Kidney capillary endothelial cell (primary cell): Measurements from ENCODE around the gene MEDAG.

Experiments
- DNase-seq: peaks from one replicate; pipeline ENCODE4 v3.0.0-alpha.2; 2018; ENCODE audit warnings: low spot score

The MEDAG gene

DNA sequence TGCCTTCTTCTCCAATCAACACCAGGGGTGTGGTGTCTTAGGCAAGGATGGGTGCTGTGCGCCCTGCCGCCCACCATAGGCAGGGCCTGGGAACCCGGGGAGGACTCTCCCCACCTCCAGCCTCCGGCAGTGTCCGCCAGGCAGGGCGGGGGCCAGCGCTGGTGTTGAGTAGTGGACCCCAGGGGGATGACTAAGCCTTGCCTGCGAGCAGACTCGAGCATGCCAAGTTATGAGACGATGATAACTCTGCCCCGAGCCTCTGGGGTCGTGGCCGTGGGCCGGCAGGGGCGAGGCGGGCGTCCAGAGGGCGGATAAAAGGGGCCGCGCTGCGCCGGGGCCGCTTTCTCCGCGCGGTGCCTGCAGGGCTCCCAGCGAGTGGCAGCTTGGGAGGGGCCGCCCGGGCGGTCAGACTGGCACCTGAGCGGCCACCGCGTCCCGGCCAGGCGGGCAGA, at the start of gene MEDAG:
TSS of gene MEDAG (plus strand) at position 340 of the 452 bp plus-strand sequence. CDS start 245 bp downstream, outside the sequence.
- DNase-seq, result peak; percentile 55

DNA sequence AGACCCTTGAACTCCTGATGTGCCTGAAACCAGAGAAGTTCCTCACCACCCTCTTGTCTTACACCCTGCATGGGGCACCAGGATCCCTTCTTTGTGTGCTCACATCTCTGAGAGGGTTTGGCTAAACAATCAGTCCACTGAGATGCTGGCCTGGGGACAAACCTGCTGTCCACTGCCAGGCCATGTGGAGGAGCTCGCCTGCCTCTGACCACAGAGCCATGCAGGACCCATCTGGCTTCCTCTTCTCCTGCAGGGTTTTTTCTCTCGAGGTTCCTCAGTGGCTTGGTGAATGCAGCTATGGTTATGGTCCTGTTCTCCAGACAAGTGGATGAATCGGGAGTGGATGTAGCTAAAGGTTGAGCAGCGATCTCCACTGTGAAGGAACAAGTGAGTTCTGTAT, 49.1 kb upstream of the MEDAG start:
- no peak for DNase-seq

DNA sequence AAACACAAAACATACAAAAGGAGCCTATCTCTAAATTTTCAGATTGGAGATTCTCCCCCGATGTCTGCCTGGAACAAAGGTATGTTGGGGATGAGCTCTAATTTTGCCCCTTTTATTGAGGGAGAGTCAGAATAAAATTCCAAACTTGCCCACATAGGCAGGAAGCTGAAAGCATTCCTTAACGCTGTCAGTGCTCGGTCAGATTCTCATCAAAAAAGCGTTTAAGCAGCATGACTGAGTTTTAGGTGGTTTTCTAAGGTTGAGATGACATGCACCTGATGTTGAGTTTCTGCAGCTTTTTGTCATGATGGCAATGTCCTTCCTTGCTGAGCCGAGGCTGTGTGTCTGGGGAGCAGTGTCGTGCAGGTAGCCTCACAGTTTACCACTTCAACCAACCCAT, 48.4 kb upstream of the MEDAG start:
- DNase-seq, result no peak

DNA sequence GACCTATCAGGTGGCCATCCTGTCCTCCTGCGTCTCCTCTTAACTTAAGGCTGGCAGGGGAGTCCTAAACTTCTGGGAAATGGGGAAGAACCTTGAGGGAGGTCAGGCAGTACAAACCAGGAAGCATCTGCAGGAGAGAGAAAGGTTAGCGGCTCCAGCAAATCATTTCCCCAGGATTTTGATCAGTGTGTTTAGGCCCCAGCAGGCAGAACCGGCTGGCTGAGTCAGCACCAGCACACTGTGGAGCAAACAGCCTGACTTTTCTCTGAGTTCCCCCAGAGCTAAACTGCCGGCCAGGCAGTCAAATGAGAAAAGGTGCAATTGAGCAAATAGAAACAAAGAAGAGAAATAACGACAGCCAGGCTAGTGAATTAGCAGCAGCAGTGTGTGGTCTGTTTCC, 46.7 kb upstream of the MEDAG start:
- DNase-seq, result no peak

DNA sequence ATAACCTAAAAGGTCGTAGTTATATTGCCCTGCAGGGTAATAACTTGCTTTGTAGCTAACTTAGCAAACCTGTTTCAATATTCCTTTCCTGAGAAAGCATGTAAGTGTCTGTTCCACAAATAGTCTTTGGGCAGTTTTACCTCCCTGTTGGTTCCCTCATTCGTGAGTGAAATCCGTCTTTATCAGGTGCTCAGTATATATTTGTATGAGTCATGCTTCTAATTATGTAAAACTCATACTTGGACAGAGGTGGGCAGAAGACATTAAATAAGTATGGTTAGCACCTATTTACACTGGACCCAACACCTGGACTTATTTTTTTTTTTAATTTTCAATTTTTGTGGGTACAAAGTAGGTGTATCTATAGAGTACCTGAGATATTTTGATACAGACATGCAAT, 44.9 kb upstream of the MEDAG start:
- DNase-seq, result no peak

DNA sequence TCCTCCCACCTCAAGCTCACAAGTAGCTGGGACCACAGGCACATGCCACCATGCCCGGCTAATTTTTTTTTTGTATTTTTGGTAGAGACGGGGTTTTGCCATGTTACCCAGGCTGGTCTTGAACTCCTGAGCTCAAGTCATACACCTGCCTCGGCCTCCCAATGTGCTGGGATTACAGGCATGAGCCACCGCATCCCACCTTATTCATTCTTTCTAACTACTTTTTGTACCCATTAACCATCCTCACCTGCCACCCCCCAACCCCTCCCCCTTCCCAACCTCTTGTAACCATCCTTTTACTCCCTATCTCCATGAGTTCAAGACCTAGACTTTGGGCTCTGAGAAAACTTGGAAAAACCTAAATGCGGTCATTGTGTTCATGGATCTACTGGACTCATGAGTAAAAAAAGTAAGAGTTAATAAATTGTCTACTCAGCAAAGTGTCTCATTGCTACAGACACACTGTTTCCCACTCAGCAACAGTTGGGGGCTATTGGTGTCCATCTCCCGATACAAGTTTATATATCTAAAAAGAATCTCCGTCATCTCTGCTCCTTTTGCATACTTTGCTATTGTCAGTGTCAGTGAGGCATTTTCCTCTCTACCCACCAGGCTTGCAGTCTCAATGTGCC, 44.1 kb upstream of the MEDAG start:
- DNase-seq, result no peak

DNA sequence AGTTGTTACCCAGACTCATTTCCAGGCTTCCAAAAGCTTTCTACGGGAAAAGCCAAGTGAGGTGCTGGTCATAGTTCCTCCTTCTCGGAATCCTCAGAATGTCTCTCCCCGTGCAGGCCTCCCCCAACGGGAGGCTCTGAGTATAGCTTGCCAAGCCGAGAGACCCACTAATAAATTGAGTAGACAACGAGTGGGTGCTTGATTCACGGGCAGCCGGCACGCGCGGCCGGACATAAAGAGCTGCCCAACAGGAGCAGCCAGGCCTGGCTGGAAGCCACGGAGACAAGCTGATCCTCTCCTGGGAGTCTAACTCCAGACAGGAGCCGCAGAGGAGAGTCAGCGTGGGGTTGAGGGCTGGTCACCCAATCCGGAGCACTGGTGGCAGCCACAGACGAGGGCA, 43.4 kb upstream of the MEDAG start:
- DNase-seq, result no peak

DNA sequence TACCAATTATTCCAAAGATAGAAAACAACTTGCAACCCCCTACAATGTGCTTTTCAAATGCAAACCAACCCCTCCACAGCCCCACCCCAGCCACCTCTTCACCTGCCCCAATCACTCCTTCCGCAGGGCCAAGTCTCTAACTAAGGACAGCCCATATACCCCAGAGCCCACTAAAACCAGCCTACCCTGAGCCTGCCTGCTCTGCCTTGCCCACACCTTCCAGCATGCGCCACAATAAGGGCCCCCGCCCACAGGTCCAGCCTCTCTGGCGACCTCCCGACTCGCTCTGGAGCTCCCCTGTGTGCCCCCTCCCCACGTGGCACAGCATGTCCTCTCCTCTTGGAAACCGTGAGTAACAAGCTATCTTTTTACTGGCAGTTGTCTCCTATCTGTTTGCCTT, 42.8 kb upstream of the MEDAG start:
- no peak for DNase-seq

DNA sequence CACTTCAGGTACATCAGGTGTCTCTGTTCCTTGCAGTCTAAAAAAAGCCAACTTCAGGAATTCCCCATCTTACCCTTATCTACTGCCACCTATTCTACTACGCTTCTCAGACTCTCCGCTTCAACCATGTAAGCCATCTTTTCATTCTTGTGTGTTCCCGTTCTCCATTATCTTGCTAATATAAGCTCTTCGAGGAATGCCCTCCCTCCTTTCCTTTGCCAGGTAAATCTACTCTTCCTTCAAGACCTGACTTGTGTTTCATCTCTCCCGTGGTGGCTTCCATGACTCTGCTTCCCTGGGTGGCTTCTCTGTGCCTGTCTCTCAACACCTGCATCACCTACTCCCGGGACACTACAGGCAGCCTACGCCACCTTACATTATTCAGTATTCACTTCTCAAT, 42.3 kb upstream of the MEDAG start:
- DNase-seq, result no peak

DNA sequence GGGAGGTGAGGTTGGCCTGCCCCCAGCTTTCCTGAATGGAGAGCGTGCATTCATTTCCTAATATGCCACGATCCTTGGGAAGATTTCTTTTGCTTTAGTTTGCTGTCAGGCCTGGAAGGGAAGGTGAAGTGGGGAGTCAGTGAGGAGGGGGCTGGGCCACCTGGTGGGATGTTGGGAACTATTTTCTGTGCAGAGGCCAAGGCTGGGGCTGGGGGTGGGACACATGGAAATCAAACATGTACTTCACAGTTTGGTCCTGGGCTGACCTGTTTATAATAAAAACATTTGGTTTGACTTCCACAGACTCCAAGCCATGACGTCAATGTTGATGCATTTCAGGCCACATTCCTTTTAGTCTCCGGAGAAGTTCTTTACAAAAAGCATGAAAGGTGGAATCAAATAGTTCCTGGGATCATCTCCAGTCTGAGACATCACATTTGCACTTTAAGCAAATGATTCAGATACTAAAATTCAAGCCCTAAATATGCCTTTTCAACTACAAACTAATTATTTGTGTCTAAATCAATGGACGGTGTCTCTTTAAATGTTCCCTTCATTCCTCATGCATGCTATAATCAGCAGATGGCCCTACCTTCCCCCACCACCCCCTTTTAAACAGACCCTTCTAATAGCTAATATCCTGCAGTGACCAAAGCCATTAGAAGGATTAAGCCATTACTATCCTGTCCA, 41.5 kb upstream of the MEDAG start:
- DNase-seq, result no peak

DNA sequence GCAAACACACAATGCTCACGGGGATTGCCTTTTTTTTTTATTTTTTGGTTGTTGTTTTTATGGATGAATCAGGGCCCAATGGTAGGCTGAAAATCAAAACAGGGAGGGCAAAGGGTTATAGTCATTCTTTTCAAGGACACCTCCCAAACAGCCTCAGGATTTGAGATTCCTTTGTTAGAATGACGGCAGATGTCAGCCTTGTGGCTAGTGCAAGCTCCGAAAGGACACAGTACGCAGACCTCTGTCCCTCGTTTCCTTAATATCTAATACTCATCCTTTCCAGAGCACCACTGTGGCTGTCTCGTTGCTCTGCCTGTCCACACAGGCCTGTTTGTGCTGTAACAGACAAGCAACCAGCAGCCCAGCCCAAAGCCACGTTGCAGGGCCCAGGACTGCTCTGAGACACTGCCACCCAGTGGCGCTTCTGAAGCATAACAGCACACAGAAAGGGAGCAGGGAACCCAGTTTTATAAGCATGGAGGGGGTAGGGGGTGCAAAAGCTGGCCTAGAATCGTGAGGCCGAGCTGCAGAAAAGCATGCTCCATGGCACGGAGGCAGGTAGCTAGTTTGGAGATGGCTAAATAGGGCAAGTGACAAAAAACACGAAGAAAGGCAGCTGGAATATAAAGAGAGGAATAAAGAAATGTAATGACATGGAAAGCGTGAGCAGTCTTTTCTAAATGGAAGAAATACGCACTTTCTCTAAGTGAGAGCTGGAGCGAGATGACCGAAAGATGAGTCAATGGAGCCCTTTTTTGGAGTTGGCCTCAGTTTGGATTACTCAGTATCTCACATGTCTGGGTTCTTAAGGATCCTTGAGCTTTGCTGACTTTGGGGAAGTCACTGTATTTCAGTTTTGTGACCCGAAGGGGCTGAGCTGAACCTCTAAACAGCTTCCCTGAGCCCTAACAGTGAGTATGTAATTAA, 40.7 kb upstream of the MEDAG start:
- DNase-seq, result peak; percentile 87

DNA sequence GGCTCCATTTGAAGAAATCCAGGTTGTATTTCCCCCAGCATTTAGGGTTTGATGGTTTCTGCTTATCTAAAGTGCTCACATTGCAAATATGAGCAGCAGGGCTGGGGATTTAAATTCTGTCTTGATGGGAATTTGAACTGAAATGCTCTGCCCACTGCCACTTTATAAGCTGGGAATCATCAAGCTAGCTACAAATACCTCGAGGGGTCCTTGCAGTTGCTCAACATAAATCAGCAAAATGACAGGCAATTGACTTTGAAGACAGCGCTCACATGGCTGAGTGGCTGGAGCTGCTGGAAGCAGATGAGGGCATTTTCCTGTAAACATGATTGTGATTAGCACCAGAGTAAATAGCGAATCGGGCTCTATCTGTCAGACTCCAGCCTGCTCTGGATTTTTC, 39.4 kb upstream of the MEDAG start:
- DNase-seq, result no peak

DNA sequence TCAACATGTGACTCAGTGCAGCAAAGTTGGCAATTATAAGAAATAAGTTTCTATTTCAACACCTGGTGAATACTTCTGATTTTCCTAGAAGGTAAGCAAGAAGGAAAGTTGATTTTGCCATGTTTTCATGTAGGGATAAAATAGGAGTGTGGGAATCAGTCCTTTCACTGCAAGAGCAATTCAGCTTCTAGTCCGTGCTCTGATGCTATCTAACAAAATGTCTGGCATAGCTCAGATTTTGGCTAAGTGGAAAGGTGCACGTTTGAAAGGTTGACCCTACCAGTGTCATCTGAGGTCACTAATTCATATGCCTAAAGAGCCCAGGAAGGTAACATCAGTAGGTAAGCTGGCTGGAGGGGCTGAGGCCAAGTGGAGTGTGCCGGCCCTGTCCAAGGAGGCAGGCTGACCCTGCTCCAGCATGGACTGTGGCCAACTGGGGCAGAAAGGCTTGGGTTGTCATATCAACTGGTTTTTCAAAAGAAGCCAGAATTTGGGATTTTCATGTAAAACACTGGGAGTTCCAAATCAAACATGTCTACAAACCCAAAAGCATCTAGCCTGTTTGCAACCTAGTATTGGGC, 38.9 kb upstream of the MEDAG start:
- no peak for DNase-seq

DNA sequence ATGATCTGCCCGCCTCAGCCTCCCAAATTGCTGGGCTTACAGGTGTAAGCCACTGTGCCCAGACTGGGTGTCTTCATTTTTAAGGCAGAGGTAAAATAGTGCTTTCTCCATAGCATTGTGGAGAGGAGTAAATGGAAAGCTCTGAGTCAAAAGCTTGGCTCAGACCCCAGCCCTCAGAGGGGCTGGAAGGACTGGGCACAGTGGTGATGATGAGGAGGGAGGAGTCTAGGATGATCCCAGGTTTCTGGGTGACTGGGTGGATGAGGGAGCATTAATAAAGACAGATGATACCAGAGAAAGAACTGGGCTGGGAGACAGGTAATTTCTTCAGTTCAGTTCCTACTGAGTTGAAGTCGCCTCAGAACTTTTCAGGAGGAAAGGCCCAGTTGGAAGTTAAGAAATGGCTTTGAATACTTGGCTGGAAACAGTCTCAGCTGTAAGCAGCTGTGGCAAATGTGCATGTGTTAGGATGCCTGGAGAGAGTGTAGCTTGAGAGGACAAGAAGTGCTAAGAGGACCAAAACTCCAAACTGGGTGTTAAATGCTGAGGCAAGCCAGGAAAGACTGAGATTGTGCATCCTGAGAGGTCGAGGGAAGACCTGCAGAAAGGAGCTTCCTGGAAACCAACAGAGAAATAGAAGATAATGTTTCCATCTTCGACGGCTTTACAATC, 37.1 kb upstream of the MEDAG start:
- no peak for DNase-seq

DNA sequence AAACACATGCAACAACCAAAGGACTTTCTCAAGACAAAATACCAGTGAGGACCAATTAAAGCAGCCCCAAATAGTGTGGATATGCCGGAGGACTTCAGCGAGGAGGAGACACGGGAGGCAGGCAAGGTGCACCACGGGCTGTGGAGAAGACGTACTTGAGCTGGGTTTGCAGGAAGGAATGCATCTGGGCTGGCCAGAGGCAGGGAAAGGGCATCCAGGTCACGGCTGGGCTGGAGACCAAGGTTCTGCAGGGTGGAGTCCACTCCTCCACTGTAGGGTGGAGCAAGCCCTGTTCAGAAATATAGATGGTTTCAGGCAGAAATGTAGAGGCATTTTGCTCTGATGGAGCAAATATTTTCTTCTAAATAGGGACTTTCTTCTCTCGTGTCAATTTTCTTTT, 36.6 kb upstream of the MEDAG start:
- no peak for DNase-seq

DNA sequence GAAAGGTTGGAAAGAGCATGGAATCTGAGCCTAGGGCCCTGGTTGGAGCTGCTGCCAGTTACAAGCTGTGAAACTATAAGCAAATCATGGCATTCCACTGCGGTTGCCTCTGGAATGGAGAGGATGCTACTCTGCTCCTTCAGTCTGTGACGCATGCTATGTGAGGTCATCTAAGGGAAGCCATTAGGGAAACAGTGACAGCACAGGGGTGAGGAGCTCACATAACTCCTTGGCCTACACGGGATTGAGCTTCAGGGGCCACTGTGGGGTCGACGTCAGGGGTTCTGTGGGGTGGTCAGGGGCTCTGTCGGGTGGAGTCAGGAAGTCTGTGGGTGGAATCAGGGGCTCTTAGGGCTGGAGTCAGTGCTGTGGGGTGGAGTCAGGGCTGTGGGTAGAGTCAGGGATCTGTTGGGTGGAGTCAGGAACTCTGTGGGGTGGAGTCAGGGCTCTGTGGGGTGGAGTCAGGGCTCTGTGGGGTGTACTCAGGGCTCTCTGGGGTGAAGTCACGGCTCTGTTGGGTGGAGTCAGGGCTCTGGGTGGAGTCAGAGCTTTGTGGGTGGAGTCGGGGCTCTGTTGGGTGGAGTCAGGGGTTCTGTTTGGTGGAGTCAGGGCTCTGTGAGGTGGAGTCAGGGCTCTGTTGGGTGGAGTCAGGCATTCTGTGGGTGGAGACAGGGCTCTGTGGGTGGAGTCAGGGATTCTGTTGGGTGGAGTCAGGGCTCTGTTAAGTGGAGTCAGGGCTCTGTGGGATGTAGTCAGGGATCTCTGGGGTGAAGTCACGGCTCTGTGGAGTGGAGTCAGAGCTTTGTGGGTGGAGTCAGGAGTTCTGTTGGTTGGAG, 35.8 kb upstream of the MEDAG start:
- DNase-seq, result peak; percentile 92

DNA sequence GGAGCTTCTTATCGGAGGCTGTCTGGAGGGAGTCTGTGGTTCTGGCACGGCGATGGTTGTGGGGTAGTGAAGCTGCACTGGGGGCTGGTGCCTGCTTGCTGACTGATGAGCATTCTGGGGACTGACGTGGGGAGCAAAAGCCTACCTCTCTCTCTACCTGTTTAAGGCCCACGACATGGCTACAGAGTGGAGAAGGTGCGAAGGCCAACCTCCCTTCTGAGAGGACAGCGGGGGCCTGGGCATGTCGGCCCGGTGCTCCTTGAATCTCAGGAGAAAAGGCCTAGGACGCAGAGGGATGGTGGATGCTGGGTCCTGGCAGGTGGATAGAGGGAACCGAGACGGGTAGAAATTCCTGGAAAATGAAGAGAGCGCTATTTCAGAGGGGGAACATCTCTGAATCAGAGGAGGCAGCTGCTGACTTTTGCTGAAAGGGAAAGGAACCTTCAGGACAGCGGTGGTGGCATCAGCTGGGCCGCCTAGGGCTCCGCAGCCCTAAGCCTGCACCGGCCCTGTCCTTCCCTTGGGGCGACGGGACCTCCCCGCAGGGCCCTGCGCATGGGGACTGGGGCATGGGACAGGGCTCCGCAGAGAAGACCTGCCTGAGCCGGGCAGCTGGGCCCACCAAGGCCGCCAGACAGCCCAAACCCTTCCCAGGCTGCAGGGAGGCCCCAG, 35.0 kb upstream of the MEDAG start:
- DNase-seq, result no peak

DNA sequence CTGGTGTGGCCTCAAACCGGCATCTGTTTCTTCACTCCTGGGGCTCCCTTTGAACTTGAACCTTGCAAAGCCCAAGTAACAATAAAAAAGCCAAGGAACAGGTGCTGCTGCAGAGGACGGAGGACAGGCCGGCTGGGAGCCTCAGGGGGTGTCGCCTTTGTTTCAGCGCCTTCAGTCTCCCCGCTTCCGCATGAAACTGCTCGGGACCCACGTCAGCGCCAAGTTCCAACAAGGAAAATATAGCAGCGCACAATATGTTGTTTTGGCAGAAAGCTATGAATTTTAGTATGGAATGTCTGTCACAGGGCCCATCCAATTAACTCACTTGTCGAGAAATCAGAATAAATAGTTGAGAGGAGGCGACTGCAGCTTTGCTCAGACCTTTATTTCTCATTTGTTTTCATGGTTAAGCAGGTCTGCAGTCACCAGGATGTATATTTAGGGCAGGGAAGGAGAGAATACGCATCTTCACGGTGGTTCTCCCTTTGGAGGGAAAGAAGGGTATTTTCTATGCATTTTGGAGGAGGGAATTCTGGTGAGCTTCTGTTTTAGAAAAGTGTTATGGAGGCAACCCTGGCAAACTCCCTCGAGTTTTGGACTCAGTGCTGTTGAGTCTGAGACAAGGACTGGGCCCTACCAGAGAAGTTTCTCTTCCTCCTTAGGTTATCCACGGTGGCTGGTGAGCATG, 34.3 kb upstream of the MEDAG start:
- no peak for DNase-seq

DNA sequence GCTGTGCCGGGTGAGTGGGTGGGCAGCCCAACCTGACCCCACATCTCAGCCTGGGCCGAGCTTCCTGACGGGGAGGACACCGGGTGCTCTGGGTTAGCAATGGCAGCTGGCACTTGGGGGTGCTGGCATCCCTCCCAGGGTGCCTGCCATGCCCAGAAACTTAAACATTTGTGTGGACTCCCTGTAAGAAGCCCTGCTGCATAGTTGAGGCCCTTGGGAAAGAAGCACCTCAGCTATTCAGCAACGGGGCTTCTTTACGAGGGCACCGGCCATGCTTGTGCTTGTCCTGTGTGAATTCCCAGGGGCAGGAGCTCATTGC, 33.8 kb upstream of the MEDAG start:
- DNase-seq, result no peak
